Stimulated activated effector memory CD8-positive, alpha-beta T cell treated with anti-CD3 and anti-CD28 coated beads, Interleukin-12 subunit alpha, Interleukin-12 subunit beta, amount 100 ng/mL, for 72 hours (primary cell): Measurements from ENCODE around the gene NFATC4.
"Not testable (repeated sequence)": the region's sequence is repeated elsewhere in the genome, so short reads cannot be mapped to it uniquely, and the experiment has no call there.

Experiments used
- ATAC-seq: fragments of 150-1000 bp; cut with Tn5 transposase; 2 replicates; pipeline ENCODE4 v1.10.0; 2021
- DNase-seq, 2 donors: peaks; one replicate each; pipeline ENCODE4 v3.0.0; 2021 to 2022; ENCODE audit warnings: low spot score in 2 of 2
- H3K27ac Mint-ChIP-seq: one replicate; pipeline ENCODE4 v1.8.0; 2022; ENCODE audit warnings: mild to moderate bottlenecking, mixed read lengths
- H3K36me3 Mint-ChIP-seq: one replicate; pipeline ENCODE4 v1.8.0; 2022; ENCODE audit warnings: mild to moderate bottlenecking, mixed read lengths
- H3K4me1 Mint-ChIP-seq: one replicate; pipeline ENCODE4 v1.8.0; 2022; ENCODE audit warnings: mixed read lengths
- H3K4me3 Mint-ChIP-seq: one replicate; pipeline ENCODE4 v1.8.0; 2022; ENCODE audit warnings: mild to moderate bottlenecking, mixed read lengths
- H3K9me3 Mint-ChIP-seq: one replicate; pipeline ENCODE4 v1.8.0; 2022; ENCODE audit warnings: mixed read lengths

Gene NFATC4

DNA sequence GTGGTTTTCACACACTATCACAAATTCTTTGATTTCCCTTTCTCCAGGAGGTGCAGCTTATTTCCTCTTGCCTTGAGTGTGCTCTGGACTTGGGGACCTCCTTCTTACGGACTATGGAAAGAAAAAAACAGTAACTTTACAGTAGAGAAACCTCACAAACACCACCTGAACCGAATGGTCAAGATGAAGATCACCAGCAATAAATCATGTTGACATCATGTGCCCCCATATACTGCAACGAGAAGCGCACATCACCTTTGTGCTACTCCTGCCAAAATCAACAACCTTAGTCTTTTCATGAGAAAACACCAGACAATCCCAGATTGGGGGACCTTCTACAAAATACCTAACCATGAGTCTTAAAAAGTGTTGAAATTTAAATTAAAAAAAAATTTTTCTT lies 17.5 kb downstream of the NFATC4 start:
- H3K4me1 Mint-ChIP-seq = no peaks in the 10 kb centered on the region

DNA sequence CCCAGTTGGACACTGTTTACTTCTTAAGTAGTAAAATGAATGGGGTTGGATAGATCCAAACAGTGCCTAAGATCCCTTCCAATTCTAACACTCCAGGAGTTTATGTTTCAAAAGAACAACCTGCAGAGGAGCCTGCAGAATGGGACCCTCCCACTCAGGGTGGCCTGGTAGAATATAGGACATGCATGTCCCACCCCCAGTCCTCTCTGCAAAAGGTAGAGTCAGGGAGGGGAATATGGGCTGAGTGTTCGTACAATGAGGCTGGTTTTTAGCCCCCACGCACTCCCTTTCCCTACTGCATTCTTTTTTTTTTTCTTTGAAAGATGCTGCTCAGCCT lies 19.0 kb downstream of the NFATC4 start:
- H3K27ac Mint-ChIP-seq = no peak overlapping the region
- no peak overlapping the region for H3K4me3 Mint-ChIP-seq
- H3K4me1 Mint-ChIP-seq = no peaks in the 10 kb centered on the region
- DNase-seq (no peak), ATAC-seq (no peak)
- H3K36me3 Mint-ChIP-seq = no peaks in the 10 kb centered on the region
- no peaks in the 10 kb centered on the region for H3K9me3 Mint-ChIP-seq

More for the DNA sequence above, 17.5 kb downstream of the NFATC4 start:
- Mint-ChIP-seq H3K4me3 (no peak overlapping the region), H3K36me3 (no peaks in the 10 kb centered on the region), H3K9me3 (no peaks in the 10 kb centered on the region), H3K27ac (no peak overlapping the region)
- DNase-seq (no peak), ATAC-seq (no peak)

GRCh38 chr14:24387579-24387978 lies 19.6 kb downstream of the NFATC4 start:
- H3K4me3 Mint-ChIP-seq, ATAC-seq, H3K9me3 Mint-ChIP-seq, H3K36me3 Mint-ChIP-seq, H3K4me1 Mint-ChIP-seq, DNase-seq, H3K27ac Mint-ChIP-seq: not testable (repeated sequence)

DNA sequence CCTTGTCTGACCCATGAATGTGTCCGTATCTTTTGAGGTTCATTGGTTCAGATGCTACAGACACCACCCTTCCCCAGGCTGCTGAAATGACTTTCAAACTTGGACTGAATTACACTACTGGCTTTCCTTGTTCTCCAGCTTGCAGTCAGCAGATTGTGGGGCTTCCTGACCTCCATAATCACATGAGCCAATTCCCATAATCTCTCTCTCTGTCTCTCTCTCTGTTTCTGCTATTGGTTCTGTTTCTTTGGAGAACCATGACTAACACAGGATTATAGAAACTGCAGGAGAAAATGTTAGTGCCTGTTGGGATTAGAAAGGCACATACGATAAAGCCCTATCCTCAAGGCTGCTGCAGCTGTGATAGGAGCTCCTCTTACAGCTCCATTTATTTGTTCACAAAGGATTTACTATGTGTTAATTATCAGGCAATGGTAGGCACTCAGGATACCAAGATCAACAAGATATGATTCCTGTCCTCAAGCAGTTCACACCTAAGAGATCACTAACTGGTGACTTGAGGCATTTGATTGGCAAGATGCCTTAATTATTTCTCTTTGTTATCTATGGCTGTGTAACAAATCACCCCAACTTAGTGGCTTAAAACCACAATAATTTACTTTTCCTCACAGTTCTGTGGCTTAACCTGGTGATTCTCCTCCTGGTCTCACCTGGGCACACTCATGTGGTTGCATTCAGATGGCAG lies 20.6 kb downstream of the NFATC4 start:
- ATAC-seq (no peak), DNase-seq (no peak)
- no peak overlapping the region for H3K27ac Mint-ChIP-seq
- H3K36me3 Mint-ChIP-seq = no peaks in the 10 kb centered on the region
- H3K4me3 Mint-ChIP-seq = no peak overlapping the region
- no peaks in the 10 kb centered on the region for H3K9me3 Mint-ChIP-seq
- no peaks in the 10 kb centered on the region for H3K4me1 Mint-ChIP-seq

DNA sequence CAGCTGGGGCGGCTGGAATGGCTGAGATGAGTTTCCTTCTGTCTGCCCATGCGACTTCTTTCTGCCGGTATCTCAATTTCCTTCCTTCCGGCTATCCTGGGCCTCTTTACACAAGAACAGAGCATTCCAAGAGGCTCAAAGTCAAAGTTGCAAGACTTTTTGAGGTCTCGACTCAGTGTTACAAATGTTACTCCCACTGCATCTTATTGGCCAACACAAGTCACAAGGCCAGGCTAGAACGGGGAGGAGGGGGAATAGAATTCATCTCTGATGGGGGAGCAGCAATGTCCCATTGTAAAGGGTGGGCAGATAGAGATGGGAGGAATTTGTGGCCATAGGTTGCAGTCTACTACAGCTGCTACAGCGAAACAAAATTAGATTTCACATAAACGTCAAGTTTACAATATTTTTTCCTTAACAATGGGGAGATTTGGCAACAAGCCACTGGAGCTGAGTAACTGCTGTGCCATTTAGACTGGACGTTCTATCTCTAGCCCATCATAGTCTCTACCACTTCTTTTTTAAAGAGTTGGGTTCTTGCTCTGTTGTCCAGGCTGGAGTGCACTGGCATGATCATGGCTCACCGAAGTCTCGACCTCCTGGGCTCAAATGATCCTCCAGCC lies 21.4 kb downstream of the NFATC4 start:
- Mint-ChIP-seq H3K4me3 (no peak overlapping the region), H3K4me1 (no peaks in the 10 kb centered on the region), H3K9me3 (no peaks in the 10 kb centered on the region), H3K27ac (no peak overlapping the region), H3K36me3 (no peaks in the 10 kb centered on the region)
- ATAC-seq (no peak), DNase-seq (no peak)

DNA sequence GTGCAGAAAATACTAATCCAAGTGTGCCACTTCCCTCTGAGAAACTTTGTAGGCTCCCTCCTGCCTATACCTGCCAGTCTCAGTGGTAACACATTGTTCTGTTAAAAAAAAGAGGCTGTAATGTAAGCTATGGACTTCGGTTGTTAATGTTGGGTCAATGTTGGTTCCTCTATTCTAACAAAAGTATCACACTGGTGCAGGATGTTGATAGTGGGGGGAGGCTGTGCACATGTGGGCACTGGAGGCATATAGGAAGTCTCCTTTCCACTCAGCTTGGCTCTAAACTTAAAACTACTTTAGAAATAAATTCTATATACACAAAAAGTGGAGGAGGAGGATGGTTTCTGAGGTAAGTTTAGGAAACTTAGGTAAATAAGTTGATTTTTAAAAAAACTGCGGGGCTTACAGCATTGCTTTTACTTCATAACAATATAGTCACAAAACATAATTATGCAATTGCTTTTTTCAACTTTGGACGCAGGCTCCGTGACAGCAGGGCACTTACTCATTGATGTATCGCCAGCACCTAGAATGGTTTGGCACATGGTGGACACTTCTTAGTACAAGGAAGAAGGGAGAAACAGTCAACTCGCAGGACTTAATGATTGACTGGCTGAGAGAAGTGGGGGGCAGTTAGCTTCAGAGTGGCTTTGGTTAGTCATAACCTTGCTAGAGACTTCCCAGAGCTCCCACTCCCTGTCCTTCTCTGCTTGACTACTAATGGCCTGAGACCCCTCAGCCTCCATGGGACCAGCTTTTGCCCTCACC lies 22.9 kb downstream of the NFATC4 start:
- Mint-ChIP-seq H3K4me3 (no peak overlapping the region), H3K36me3 (no peaks in the 10 kb centered on the region), H3K4me1 (no peaks in the 10 kb centered on the region), H3K27ac (no peak overlapping the region), H3K9me3 (no peaks in the 10 kb centered on the region)
- DNase-seq (no peak), ATAC-seq (no peak)

- no peaks in the 10 kb centered on the region for H3K9me3 Mint-ChIP-seq
- no peaks in the 10 kb centered on the region for H3K36me3 Mint-ChIP-seq
- DNase-seq (no peak), ATAC-seq (no peak)
- H3K4me3 Mint-ChIP-seq = no peak overlapping the region
- H3K4me1 Mint-ChIP-seq = no peaks in the 10 kb centered on the region
- H3K27ac Mint-ChIP-seq = no peak overlapping the region
Measured at GRCh38 chr14:24392325-24393091, 24.5 kb downstream of the NFATC4 start.

GRCh38 chr14:24394275-24394674 lies 26.3 kb downstream of the NFATC4 start:
- peaks cover under 1% of the 10 kb centered on the region for H3K4me1 Mint-ChIP-seq
- H3K9me3 Mint-ChIP-seq = no peaks in the 10 kb centered on the region
- ATAC-seq = no peak
- no peak for DNase-seq
- no peaks in the 10 kb centered on the region for H3K36me3 Mint-ChIP-seq
- H3K4me3 Mint-ChIP-seq = no peak overlapping the region
- no peak overlapping the region for H3K27ac Mint-ChIP-seq

DNA sequence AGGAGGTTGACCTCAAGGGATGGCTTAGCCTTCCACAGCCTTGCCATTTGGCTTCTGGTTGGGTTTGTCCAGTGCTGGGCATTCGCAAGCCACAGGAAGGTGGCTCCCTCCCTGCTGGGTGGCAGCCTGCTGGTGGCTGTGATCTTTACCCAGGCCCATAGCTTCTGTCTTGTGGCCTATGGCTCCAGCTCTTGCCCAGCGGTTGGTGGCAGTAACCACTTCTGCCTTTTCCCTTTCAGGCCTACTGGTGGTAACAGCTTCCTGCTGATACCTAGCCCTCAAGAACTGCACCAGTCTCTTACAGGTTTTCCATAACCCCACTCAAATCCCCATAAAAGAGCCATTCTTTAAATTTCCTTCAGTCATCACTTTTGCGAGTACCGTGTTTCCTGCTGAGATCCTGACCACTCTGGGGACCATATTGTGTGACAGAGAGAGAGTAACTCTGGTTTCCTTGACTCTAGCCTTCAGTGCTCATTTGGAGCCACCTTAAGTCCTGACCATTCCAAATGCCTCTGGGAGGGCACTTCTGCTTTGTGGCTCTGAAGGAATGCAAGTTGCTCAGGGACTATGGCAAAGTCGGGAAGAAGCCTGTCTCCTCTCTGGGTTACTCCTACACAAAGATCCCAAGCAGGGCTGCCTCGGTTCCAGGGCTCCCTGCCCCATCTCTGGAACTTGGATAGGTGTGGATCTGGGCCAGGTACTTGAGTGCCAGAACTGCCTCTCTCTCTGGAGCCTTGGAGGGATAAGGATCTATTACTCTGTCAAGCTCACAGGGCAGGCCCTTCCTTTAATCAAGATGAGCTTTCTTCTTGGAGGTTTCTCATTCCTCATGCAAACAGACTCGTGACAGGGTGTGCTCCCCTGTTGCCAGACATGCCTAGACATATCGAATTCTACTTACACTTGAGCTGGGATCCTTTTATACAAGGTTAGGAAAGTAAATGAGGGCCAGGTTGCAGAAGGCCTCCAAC lies 27.9 kb downstream of the NFATC4 start:
- Mint-ChIP-seq H3K4me3 (no peak overlapping the region), H3K27ac (no peak overlapping the region), H3K36me3 (no peaks in the 10 kb centered on the region), H3K9me3 (no peaks in the 10 kb centered on the region), H3K4me1 (peaks cover 11% of the 10 kb centered on the region)
- DNase-seq (no peak), ATAC-seq (no peak)

DNA sequence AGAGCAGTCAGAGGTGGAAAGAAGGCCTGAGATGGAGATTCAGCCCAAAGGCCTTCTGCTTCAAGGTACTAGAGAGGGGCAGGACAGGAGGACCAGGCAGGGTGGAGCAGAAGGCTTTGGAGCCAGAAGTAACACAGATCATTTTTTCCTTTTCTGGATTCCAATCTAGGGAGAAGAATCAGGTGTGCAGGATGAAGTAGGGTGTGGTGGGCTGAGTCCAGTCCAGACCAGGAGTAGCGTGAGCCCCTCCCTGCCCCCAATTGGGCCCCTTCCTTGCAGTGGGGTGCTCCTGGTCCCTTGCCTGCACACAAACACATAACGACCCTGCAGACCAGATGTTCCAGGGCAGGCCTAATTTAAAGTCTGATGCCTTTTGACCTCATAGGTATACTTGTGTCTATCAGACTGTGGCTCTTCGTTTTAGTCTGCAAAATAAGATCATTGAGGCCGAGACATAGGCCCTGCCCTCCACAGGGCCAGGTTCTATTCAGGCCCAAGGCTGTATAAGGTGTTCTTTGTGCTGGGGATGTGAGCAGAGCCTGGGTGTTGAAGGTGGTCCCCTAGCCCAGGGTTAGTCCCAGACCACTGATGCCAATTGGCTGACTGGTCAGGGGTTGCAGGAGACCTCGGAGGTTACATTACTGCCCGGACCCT lies 29.8 kb downstream of the NFATC4 start:
- Mint-ChIP-seq H3K27ac (no peak overlapping the region), H3K36me3 (no peaks in the 10 kb centered on the region), H3K9me3 (no peaks in the 10 kb centered on the region), H3K4me3 (no peak overlapping the region), H3K4me1 (peaks cover 11% of the 10 kb centered on the region)
- DNase-seq (no peak), ATAC-seq (no peak)

GRCh38 chr14:24398293-24398652 lies 30.3 kb downstream of the NFATC4 start:
- ATAC-seq (no peak), DNase-seq (no peak)
- Mint-ChIP-seq H3K27ac (no peak overlapping the region), H3K36me3 (no peaks in the 10 kb centered on the region), H3K4me1 (peaks cover 11% of the 10 kb centered on the region), H3K9me3 (no peaks in the 10 kb centered on the region), H3K4me3 (no peak overlapping the region)

DNA sequence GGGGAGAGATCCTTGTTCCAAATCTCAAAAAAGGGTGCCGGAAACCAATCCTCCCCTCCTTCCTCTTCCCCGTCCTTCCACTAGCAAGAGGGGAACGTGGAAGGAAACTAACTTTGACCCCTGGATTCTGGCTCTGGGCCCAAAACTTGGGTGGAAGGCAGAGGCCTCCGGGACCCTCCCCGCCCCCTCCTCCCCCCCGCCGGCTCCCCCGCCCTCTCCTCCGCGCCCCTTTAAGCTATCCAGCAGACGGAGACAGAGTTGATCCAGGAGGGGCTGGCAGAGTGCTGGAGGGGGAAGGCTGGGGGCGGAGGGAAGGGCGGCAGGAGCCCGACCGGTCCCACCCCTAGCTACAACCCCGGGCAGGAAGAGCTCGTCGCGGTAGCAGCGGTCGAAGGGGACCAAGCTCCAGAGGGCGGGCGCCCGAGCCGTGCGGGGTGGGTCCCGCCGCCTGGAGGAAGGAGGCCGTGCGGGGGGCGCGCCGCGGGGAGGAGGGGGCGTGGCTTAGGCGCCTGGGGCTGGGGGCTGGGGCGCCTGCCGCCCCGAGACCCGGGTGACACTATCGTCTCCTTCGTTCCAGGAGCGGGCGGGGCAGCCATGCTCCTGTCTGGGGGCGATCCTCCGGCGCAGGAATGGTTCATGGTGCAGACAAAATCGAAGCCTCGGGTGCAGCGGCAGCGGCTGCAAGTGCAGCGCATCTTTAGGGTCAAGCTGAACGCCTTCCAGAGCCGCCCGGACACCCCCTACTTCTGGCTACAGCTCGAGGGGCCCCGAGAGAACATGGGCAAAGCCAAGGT lies 30.9 kb downstream of the NFATC4 start, which contains the start of gene NYNRIN:
NYNRIN (plus strand) TSS at position 351 of the 794 bp plus-strand sequence; CDS start at position 595, 244 bp downstream.
- Mint-ChIP-seq H3K4me1 (peaks cover 11% of the 10 kb centered on the region), H3K36me3 (no peaks in the 10 kb centered on the region), H3K27ac (peak within 1 kb of the TSS; percentile 40), H3K4me3 (peak within 1 kb of the TSS; percentile 68), H3K9me3 (no peaks in the 10 kb centered on the region)
- ATAC-seq (peak; percentile 70), DNase-seq (no peak)

GRCh38 chr14:24399447-24399822 lies 31.5 kb downstream of the NFATC4 start:
- H3K9me3 Mint-ChIP-seq = no peaks in the 10 kb centered on the region
- ATAC-seq (no peak), DNase-seq (no peak)
- peak overlapping the region; percentile 40 for H3K27ac Mint-ChIP-seq
- no peaks in the 10 kb centered on the region for H3K36me3 Mint-ChIP-seq
- peak overlapping the region; percentile 68 for H3K4me3 Mint-ChIP-seq
- peaks cover 11% of the 10 kb centered on the region for H3K4me1 Mint-ChIP-seq
